ENCODE data around the gene BCL3. TPM values are rescaled to one million over a fixed set of nuclear protein-coding genes. Genes with fewer than 3 reads are reported as not detected.
A peak's percentile ranks its signal among the peaks of the same experiment; 100 is the strongest.

Gene BCL3, protein sequence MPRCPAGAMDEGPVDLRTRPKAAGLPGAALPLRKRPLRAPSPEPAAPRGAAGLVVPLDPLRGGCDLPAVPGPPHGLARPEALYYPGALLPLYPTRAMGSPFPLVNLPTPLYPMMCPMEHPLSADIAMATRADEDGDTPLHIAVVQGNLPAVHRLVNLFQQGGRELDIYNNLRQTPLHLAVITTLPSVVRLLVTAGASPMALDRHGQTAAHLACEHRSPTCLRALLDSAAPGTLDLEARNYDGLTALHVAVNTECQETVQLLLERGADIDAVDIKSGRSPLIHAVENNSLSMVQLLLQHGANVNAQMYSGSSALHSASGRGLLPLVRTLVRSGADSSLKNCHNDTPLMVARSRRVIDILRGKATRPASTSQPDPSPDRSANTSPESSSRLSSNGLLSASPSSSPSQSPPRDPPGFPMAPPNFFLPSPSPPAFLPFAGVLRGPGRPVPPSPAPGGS
- total RNA-seq, result 231 TPM
- polyA plus RNA-seq, result 10 to 100 TPM in 1 of 4 donors, 1 to 10 TPM in 3; 3.4 to 12.5 (median 5.4) TPM

DNA sequence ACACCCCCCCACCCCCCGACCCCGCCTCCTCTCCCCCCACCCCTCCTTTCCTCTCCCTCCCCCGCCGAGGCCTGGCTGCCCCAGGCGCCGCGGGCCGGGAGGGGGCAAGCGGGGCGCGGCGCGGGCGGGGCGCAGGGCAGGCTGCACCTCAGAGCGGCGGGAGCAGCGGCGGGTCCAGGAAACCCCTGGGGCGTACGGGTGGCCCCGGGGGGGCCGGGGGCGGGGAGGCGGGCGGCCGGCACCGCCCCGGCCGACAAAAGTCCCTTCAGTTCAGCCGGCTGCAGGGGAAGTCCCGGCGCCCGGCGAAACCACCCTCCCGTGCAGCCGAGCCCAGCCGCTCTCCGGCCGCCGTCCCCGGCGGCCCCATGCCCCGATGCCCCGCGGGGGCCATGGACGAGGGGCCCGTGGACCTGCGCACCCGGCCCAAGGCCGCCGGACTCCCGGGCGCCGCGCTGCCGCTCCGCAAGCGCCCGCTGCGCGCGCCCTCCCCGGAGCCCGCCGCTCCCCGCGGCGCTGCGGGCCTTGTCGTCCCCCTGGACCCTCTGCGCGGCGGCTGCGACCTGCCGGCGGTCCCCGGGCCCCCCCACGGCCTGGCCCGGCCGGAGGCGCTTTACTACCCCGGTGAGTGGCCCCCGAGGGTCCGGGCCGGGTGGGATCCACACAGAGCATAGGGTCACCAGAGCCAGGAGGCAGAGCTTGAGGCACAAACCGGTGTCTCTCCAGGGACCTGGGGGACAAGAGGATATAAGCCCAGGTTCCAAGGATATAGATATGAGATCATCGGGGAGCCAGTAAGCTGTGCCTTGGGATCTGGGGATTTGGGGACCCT, at the start of gene BCL3:
Gene BCL3 (plus strand): TSS at position 283 of the 829 bp plus-strand sequence. CDS start 83 bp downstream, at position 366.
- peaks cover 5% of the 10 kb centered on the region for H3K36me3 Mint-ChIP-seq
- peaks cover 59% of the 10 kb centered on the region for H3K4me1 ChIP-seq (ENCODE audit: control insufficient read depth, insufficient read depth, low read length, poor library complexity, severe bottlenecking)

DNA sequence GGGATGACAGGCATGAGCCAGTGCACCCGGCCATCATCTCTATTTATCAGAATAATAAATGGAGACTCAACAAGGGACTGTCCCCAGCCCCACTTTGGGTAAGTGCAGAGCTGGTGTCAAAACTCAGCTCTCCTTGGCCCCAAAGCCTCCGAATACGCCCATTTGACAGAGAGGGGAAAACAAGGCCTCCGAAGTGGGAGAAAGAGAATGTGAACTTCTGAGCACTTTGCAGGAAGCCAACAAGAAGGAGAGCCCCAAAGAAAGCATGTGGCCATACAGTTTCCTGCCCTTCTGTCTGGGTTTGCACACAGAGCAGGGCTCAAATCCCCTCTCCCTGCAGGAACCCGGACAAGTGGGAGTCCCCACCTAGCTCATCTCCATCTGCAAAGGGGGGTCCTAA, 48.0 kb upstream of the BCL3 start:
- H3K27me3 Mint-ChIP-seq, result no peaks in the 10 kb centered on the region

More for the DNA sequence above, at the start of gene BCL3:
- ATAC-seq (ENCODE audit: low read depth in 2 of 2) (peak; percentile 49 to 52), DNase-seq (peak; percentile 74 to 81 (median 77))
- Mint-ChIP-seq H3K9me3 (no peaks in the 10 kb centered on the region), H3K27ac (peak within 1 kb of the TSS; percentile 97 to 99 (median 98)), H3K4me3 (peak within 1 kb of the TSS; percentile 93 to 97 (median 97)), H3K27me3 (peaks cover 6% of the 10 kb centered on the region), H3K4me1 (peaks cover 0 to 63% (median 41%) of the 10 kb centered on the region in 4 donors)
- no peaks in the 10 kb centered on the region for H3K9me3 ChIP-seq (ENCODE audit: control insufficient read depth in 2 of 2, low read length in 2 of 2)
- H3K27me3 ChIP-seq (ENCODE audit: control insufficient read depth, insufficient read depth, low read length), result no peaks in the 10 kb centered on the region
- H3K36me3 ChIP-seq (ENCODE audit: control insufficient read depth, insufficient read depth, low read length), result peaks cover 10% of the 10 kb centered on the region
- H3K27ac ChIP-seq (ENCODE audit: insufficient read depth, low read length, poor library complexity, severe bottlenecking), result peak within 1 kb of the TSS; percentile 94
- H3K4me3 ChIP-seq (ENCODE audit: low read depth, low read length), result peak within 1 kb of the TSS; percentile 93

DNA sequence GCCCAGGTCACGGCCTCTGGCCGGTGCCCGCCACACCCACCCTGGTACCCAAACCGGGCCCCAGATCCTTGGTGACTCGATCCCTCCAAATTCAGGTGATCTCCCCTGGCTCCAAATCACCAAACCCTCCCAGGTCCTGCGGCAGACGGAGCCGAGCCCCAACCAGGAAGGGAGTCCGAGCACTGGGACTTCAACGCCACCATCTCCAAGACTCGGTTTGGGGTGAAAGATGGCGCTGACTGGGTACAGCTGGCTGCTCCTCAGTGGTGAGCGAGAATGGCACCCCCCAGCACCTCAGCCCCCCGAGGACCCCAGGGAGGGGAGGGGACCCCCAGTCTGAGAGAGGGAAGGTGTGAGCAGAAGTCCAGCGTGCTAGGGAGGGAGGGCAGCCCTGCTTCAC, 47.3 kb upstream of the BCL3 start:
- Histone ChIP-seq H3K36me3 (ENCODE audit: control insufficient read depth, insufficient read depth, low read length) (no peaks in the 10 kb centered on the region), H3K4me1 (ENCODE audit: control insufficient read depth, insufficient read depth, low read length, poor library complexity, severe bottlenecking) (no peaks in the 10 kb centered on the region), H3K9me3 (ENCODE audit: control insufficient read depth in 2 of 2, low read length in 2 of 2) (no peaks in the 10 kb centered on the region), H3K27ac (ENCODE audit: insufficient read depth, low read length, poor library complexity, severe bottlenecking) (no peak overlapping the region), H3K4me3 (ENCODE audit: low read depth, low read length) (no peak overlapping the region), H3K27me3 (ENCODE audit: control insufficient read depth, insufficient read depth, low read length) (no peaks in the 10 kb centered on the region)
- Mint-ChIP-seq H3K27me3 (no peaks in the 10 kb centered on the region), H3K4me3 (no peak overlapping the region), H3K4me1 (no peaks in the 10 kb centered on the region), H3K27ac (no peak overlapping the region), H3K36me3 (no peaks in the 10 kb centered on the region), H3K9me3 (no peaks in the 10 kb centered on the region)
- DNase-seq (no peak), ATAC-seq (ENCODE audit: low read depth in 2 of 2) (no peak)

More for the DNA sequence above, 48.0 kb upstream of the BCL3 start:
- Histone ChIP-seq H3K27me3 (ENCODE audit: control insufficient read depth, insufficient read depth, low read length) (no peaks in the 10 kb centered on the region), H3K4me1 (ENCODE audit: control insufficient read depth, insufficient read depth, low read length, poor library complexity, severe bottlenecking) (no peaks in the 10 kb centered on the region), H3K27ac (ENCODE audit: insufficient read depth, low read length, poor library complexity, severe bottlenecking) (no peak overlapping the region), H3K36me3 (ENCODE audit: control insufficient read depth, insufficient read depth, low read length) (no peaks in the 10 kb centered on the region), H3K4me3 (ENCODE audit: low read depth, low read length) (no peak overlapping the region), H3K9me3 (ENCODE audit: control insufficient read depth in 2 of 2, low read length in 2 of 2) (no peaks in the 10 kb centered on the region)
- DNase-seq (no peak), ATAC-seq (ENCODE audit: low read depth in 2 of 2) (no peak)
- H3K27ac Mint-ChIP-seq, result no peak overlapping the region
- no peaks in the 10 kb centered on the region for H3K4me1 Mint-ChIP-seq
- H3K9me3 Mint-ChIP-seq, result no peaks in the 10 kb centered on the region
- H3K36me3 Mint-ChIP-seq, result no peaks in the 10 kb centered on the region
- no peak overlapping the region for H3K4me3 Mint-ChIP-seq

DNA sequence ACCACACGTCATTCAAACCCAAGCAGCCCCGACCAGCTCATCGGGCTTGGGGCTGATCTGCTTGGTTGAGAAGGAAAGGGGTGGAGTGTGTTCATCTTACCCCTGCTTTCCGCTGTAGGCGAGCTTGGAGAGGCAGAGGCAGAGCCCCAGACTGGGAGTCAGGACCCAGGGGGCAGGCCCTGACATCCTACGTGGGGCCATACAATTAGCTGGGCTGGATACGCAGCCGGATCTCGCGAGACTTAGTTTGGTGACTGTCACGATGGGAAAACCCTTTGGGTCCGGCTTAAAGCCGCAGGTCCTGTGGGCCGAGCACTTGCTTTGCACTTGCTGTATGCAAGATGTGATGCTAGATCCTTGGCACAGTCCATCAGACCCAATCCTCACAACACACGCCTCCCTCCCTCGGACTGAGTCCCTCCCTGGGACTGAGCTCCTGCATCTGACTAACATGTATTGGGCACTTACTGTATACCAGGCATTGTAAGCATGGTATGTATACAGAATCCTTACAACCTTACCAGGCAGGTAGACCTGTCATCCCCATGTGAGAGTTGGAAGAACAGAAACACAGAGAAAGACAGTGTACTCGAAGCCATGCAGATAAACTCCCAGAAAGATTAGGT, 45.8 kb upstream of the BCL3 start:
- H3K4me1 ChIP-seq (ENCODE audit: control insufficient read depth, insufficient read depth, low read length, poor library complexity, severe bottlenecking), result no peaks in the 10 kb centered on the region
- Mint-ChIP-seq H3K27me3 (no peaks in the 10 kb centered on the region), H3K4me1 (no peaks in the 10 kb centered on the region), H3K4me3 (no peak overlapping the region), H3K27ac (no peak overlapping the region), H3K9me3 (no peaks in the 10 kb centered on the region), H3K36me3 (no peaks in the 10 kb centered on the region)
- H3K27me3 ChIP-seq (ENCODE audit: control insufficient read depth, insufficient read depth, low read length), result no peaks in the 10 kb centered on the region
- no peak overlapping the region for H3K27ac ChIP-seq (ENCODE audit: insufficient read depth, low read length, poor library complexity, severe bottlenecking)
- no peaks in the 10 kb centered on the region for H3K9me3 ChIP-seq (ENCODE audit: control insufficient read depth in 2 of 2, low read length in 2 of 2)
- no peak for ATAC-seq (ENCODE audit: low read depth in 2 of 2)
- no peak overlapping the region for H3K4me3 ChIP-seq (ENCODE audit: low read depth, low read length)
- no peak for DNase-seq
- H3K36me3 ChIP-seq (ENCODE audit: control insufficient read depth, insufficient read depth, low read length), result no peaks in the 10 kb centered on the region

DNA sequence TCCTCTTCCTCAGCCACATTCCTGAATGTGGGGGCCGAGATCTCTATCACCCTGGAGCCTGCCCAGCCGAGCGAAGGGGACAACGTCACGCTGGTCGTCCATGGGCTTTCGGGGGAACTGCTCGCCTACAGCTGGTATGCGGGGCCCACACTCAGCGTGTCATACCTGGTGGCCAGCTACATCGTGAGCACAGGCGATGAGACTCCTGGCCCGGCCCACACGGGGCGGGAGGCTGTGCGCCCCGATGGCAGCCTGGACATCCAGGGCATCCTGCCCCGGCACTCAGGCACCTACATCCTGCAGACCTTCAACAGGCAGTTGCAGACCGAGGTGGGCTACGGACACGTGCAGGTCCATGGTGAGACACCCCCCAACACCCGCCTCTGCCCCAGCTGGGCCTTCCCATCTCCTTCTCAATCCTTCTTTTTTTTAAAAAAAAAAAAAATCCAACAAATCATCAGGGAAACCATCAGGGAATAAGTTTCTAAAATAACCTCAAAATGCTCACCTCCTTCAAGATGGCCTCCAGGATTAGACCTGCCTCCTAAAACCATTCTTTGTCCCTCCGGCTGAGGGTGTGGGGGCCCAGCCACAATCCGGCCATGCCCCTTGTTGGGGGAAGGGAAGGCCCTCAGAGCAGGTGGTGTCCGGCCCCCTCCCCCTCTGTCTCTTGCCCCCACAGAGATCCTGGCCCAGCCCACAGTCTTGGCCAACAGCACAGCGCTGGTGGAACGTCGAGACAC, 45.0 kb upstream of the BCL3 start:
- Histone ChIP-seq H3K9me3 (ENCODE audit: control insufficient read depth in 2 of 2, low read length in 2 of 2) (no peaks in the 10 kb centered on the region), H3K4me3 (ENCODE audit: low read depth, low read length) (no peak overlapping the region), H3K27ac (ENCODE audit: insufficient read depth, low read length, poor library complexity, severe bottlenecking) (no peak overlapping the region), H3K36me3 (ENCODE audit: control insufficient read depth, insufficient read depth, low read length) (no peaks in the 10 kb centered on the region), H3K27me3 (ENCODE audit: control insufficient read depth, insufficient read depth, low read length) (no peaks in the 10 kb centered on the region), H3K4me1 (ENCODE audit: control insufficient read depth, insufficient read depth, low read length, poor library complexity, severe bottlenecking) (no peaks in the 10 kb centered on the region)
- no peaks in the 10 kb centered on the region for H3K4me1 Mint-ChIP-seq
- no peaks in the 10 kb centered on the region for H3K9me3 Mint-ChIP-seq
- no peak overlapping the region for H3K4me3 Mint-ChIP-seq
- H3K27ac Mint-ChIP-seq, result no peak overlapping the region
- no peak for DNase-seq
- no peaks in the 10 kb centered on the region for H3K36me3 Mint-ChIP-seq
- H3K27me3 Mint-ChIP-seq, result no peaks in the 10 kb centered on the region
- no peak for ATAC-seq (ENCODE audit: low read depth in 2 of 2)

DNA sequence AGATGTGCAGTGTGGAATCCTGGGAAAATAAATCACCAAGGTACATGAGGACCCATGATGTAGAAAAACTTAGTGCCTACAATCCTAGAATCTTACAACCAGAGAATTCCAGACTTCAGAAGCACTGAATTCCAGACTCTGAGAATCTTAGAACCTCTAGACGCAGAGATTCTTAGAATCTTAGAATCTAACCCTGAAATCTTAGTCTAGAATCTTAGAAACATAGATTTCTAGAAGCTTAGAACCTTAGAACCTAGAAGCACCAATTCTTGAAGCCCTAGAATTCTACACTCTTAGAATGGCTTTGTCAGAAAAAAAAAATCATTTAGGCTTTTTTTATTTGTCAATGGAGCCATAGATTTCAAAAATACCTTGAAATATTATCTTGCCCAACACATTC, 43.5 kb upstream of the BCL3 start:
- no peaks in the 10 kb centered on the region for H3K9me3 Mint-ChIP-seq
- no peak overlapping the region for H3K4me3 Mint-ChIP-seq
- H3K27ac Mint-ChIP-seq, result peak overlapping the region in 1 of 3 donors; percentile 51
- no peaks in the 10 kb centered on the region for H3K9me3 ChIP-seq (ENCODE audit: control insufficient read depth in 2 of 2, low read length in 2 of 2)
- no peaks in the 10 kb centered on the region for H3K36me3 Mint-ChIP-seq
- no peaks in the 10 kb centered on the region for H3K4me1 ChIP-seq (ENCODE audit: control insufficient read depth, insufficient read depth, low read length, poor library complexity, severe bottlenecking)
- no peaks in the 10 kb centered on the region for H3K4me1 Mint-ChIP-seq
- H3K27me3 Mint-ChIP-seq, result no peaks in the 10 kb centered on the region
- no peaks in the 10 kb centered on the region for H3K36me3 ChIP-seq (ENCODE audit: control insufficient read depth, insufficient read depth, low read length)
- no peak overlapping the region for H3K4me3 ChIP-seq (ENCODE audit: low read depth, low read length)
- ATAC-seq (ENCODE audit: low read depth in 2 of 2), result no peak
- DNase-seq, result no peak
- H3K27ac ChIP-seq (ENCODE audit: insufficient read depth, low read length, poor library complexity, severe bottlenecking), result no peak overlapping the region
- no peaks in the 10 kb centered on the region for H3K27me3 ChIP-seq (ENCODE audit: control insufficient read depth, insufficient read depth, low read length)

DNA sequence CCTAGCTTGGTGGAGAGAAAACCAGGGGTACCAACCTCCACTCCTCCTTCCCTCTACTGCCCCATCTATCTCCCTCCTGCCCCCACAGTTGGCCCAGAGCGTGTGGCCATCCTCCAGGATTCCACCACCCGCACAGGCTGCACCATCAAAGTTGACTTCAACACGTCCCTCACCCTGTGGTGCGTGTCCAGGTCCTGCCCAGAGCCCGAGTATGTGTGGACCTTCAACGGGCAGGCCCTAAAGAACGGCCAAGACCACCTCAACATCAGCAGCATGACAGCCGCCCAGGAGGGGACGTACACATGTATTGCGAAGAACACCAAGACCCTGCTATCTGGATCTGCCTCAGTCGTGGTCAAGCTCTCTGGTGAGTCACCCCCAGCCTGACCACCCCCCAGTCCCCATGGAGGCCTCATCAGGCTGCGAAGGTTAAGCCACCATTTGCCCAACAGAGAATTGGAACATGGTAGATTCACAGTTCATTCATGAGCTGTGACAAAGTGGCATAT, 43.0 kb upstream of the BCL3 start:
- H3K27ac ChIP-seq (ENCODE audit: insufficient read depth, low read length, poor library complexity, severe bottlenecking), result no peak overlapping the region
- Mint-ChIP-seq H3K36me3 (no peaks in the 10 kb centered on the region), H3K9me3 (no peaks in the 10 kb centered on the region), H3K27me3 (no peaks in the 10 kb centered on the region), H3K4me3 (no peak overlapping the region), H3K4me1 (no peaks in the 10 kb centered on the region), H3K27ac (peak overlapping the region in 1 of 3 donors; percentile 76)
- no peaks in the 10 kb centered on the region for H3K36me3 ChIP-seq (ENCODE audit: control insufficient read depth, insufficient read depth, low read length)
- no peak overlapping the region for H3K4me3 ChIP-seq (ENCODE audit: low read depth, low read length)
- no peaks in the 10 kb centered on the region for H3K9me3 ChIP-seq (ENCODE audit: control insufficient read depth in 2 of 2, low read length in 2 of 2)
- H3K4me1 ChIP-seq (ENCODE audit: control insufficient read depth, insufficient read depth, low read length, poor library complexity, severe bottlenecking), result no peaks in the 10 kb centered on the region
- ATAC-seq (ENCODE audit: low read depth in 2 of 2), result no peak
- H3K27me3 ChIP-seq (ENCODE audit: control insufficient read depth, insufficient read depth, low read length), result no peaks in the 10 kb centered on the region
- no peak for DNase-seq
